OCI-LY7 (cell line): ENCODE measurements around the gene GTF2IRD1. TPM values are rescaled to one million over a fixed set of nuclear protein-coding genes. Genes with fewer than 3 reads are reported as not detected.
"Not testable (repeated sequence)": the region's sequence is repeated elsewhere in the genome, so short reads cannot be mapped to it uniquely, and the experiment has no call there.

ENCODE experiments used
- BruUV-seq: library from RNA; stranded (reverse); fragments of 400-500 nt; replicated peaks from 2 replicates; lab custom pipeline; 2021; lab: Mats Ljungman, UMichigan
- CTCF ChIA-PET: fragments of 300-600 bp; sonication (Branson Sonifier 250); formaldehyde crosslinking; loops from one replicate; lab custom pipeline; 2022; ENCODE audit warnings: antibody characterized with exemption; ENCODE audit not compliant: unreplicated experiment; lab: Charles Lee
- POLR2A ChIA-PET: fragments of 300-600 bp; sonication (Branson Sonifier 250); formaldehyde crosslinking; loops from one replicate; lab custom pipeline; 2022; ENCODE audit warnings: antibody characterized with exemption; lab: Charles Lee
- DNase-seq: peaks from one replicate; pipeline ENCODE4 v3.0.0-alpha.2; 2015; ENCODE audit warnings: low spot score
- H2AFZ ChIP-seq: fragments of 200-600 bp; sonication (generic), shearing (Covaris generic); 2 replicates; pipeline ENCODE4 v1.6.1; 2014; ENCODE audit warnings: mild to moderate bottlenecking, antibody characterized with exemption, low read length, moderate library complexity
- H3K27ac ChIP-seq: fragments of 200-600 bp; sonication (generic); 2 replicates; pipeline ENCODE4 v1.5.1; 2014; ENCODE audit warnings: mixed run types, low read depth, mild to moderate bottlenecking, moderate library complexity, low read length, inconsistent platforms; ENCODE audit not compliant: poor library complexity, severe bottlenecking
- H3K36me3 ChIP-seq: fragments of 200-600 bp; sonication (generic); 2 replicates; pipeline ENCODE4 v1.6.1; 2014; ENCODE audit warnings: mild to moderate bottlenecking, antibody characterized with exemption, low read length, moderate library complexity, mixed read lengths; ENCODE audit not compliant: insufficient read depth
- H3K4me1 ChIP-seq: fragments of 200-600 bp; sonication (generic); 2 replicates; pipeline ENCODE4 v1.5.1; 2014; ENCODE audit warnings: mild to moderate bottlenecking, low read length; ENCODE audit not compliant: insufficient read depth, poor library complexity, severe bottlenecking
- H3K4me2 ChIP-seq: fragments of 200-600 bp; sonication (generic); 2 replicates; pipeline ENCODE4 v1.6.1; 2014; ENCODE audit warnings: mild to moderate bottlenecking, low read length
- H3K4me3 ChIP-seq: fragments of 200-600 bp; sonication (generic); 2 replicates; pipeline ENCODE4 v1.5.1; 2014; ENCODE audit warnings: mild to moderate bottlenecking, low read depth, low read length; ENCODE audit not compliant: poor library complexity, severe bottlenecking
- H3K79me2 ChIP-seq: fragments of 200-600 bp; sonication (generic); 2 replicates; pipeline ENCODE4 v1.6.1; 2016; ENCODE audit warnings: low read depth, mild to moderate bottlenecking, low read length, moderate library complexity, mixed read lengths; ENCODE audit not compliant: insufficient read depth
- H3K9me2 ChIP-seq: fragments of 200-600 bp; sonication (generic); 2 replicates; pipeline ENCODE4 v1.6.1; 2016; ENCODE audit warnings: mild to moderate bottlenecking, low read length, mixed read lengths; ENCODE audit not compliant: insufficient read depth
- H3K9me3 ChIP-seq: fragments of 200-600 bp; sonication (generic); 2 replicates; pipeline ENCODE4 v1.6.1; 2014; ENCODE audit warnings: mild to moderate bottlenecking, mixed run types, low read length, mixed read lengths
- H4K20me1 ChIP-seq: fragments of 200-600 bp; sonication (generic); 2 replicates; pipeline ENCODE4 v1.6.1; 2014; ENCODE audit warnings: mild to moderate bottlenecking, antibody characterized with exemption, low read length, moderate library complexity, mixed read lengths; ENCODE audit not compliant: insufficient read depth
- CTCF ChIP-seq: fragments of 200-600 bp; sonication (generic); conservative IDR thresholded peaks from 2 replicates; pipeline ENCODE4 v1.5.1; 2014; ENCODE audit warnings: mild to moderate bottlenecking, antibody characterized with exemption, low read length, moderate library complexity, mixed read lengths
- EZH2phosphoT487 ChIP-seq: fragments of 200-600 bp; sonication (generic); IDR thresholded peaks from 2 replicates; pipeline ENCODE4 v1.6.1; 2018; ENCODE audit warnings: low read depth, borderline replicate concordance, mild to moderate bottlenecking, mixed run types, antibody characterized with exemption, low read length, moderate library complexity, mixed read lengths
- intact Hi-C: fragments of 100-400 bp; cut with micrococcal nuclease; formaldehyde crosslinking; loops from one replicate; pipeline ENCODE4 v1.10.0; 2022; ENCODE audit not compliant: unreplicated experiment
- total RNA-seq, 2 experiments: library from RNA; depleted of rRNA in 1 of 2; stranded (reverse); fragments of >200 nt in 1 of 2; shearing (Covaris generic) in 1 of 2; gene quantifications; 2 replicates each; pipeline ENCODE4 v1.2.3, GENCODE V29; 2014 to 2022

GTF2IRD1 gene
- total RNA-seq, 2 experiments from 2014 or later = 4.4 to 34.3 TPM

- H3K79me2 ChIP-seq = no peaks in the 10 kb centered on the region
- no peaks in the 10 kb centered on the region for H3K36me3 ChIP-seq
- H3K4me2 ChIP-seq = no peak overlapping the region
- intact Hi-C loops = no loop called here
- no peak overlapping the region for H3K27ac ChIP-seq
- POLR2A ChIA-PET = interaction anchor here (0.6 to 1.6 kb wide), 2 partner anchors 8 to 88 kb away, joined by 4 to 7 read pairs; no protein-coding TSS in a partner anchor
- H3K9me2 ChIP-seq = no peaks in the 10 kb centered on the region
- no peaks in the 10 kb centered on the region for H3K4me1 ChIP-seq
- CTCF ChIA-PET = interaction anchor here (0.6 kb wide), 1 partner anchor 13 kb away, joined by 11 read pairs; no protein-coding TSS in a partner anchor
- H2AFZ ChIP-seq = no peak overlapping the region
- BruUV-seq = no TSS peak
- TF ChIP-seq EZH2phosphoT487 (no peak), CTCF (no peak)
- DNase-seq = no peak
- H3K4me3 ChIP-seq = no peak overlapping the region
- H3K9me3 ChIP-seq = no peaks in the 10 kb centered on the region
- H4K20me1 ChIP-seq = no peaks in the 10 kb centered on the region
These were observed 35.6 kb upstream of the GTF2IRD1 start for GRCh38 chr7:74418076-74418475.

GRCh38 chr7:74418538-74418937, 35.2 kb upstream of the GTF2IRD1 start:
- no peak overlapping the region for H3K4me3 ChIP-seq
- H3K9me3 ChIP-seq = no peaks in the 10 kb centered on the region
- DNase-seq = no peak
- H3K27ac ChIP-seq = no peak overlapping the region
- ChIA-PET POLR2A (interaction anchor here (1.6 kb wide), 1 partner anchor 7 kb away, joined by 4 read pairs; no protein-coding TSS in a partner anchor), CTCF (no interaction called here)
- TF ChIP-seq EZH2phosphoT487 (no peak), CTCF (no peak)
- no peaks in the 10 kb centered on the region for H3K79me2 ChIP-seq
- intact Hi-C loops = no loop called here
- no peaks in the 10 kb centered on the region for H4K20me1 ChIP-seq
- no peaks in the 10 kb centered on the region for H3K36me3 ChIP-seq
- BruUV-seq = no TSS peak
- H2AFZ ChIP-seq = no peak overlapping the region
- no peaks in the 10 kb centered on the region for H3K9me2 ChIP-seq
- no peaks in the 10 kb centered on the region for H3K4me1 ChIP-seq
- no peak overlapping the region for H3K4me2 ChIP-seq

GRCh38 chr7:74419232-74419631, 34.5 kb upstream of the GTF2IRD1 start:
- H3K4me1 ChIP-seq, H3K9me3 ChIP-seq, H3K36me3 ChIP-seq, H4K20me1 ChIP-seq, CTCF ChIA-PET, H2AFZ ChIP-seq, H3K27ac ChIP-seq, DNase-seq, POLR2A ChIA-PET, H3K9me2 ChIP-seq, H3K4me3 ChIP-seq, H3K79me2 ChIP-seq, BruUV-seq, H3K4me2 ChIP-seq, intact Hi-C loops: not testable (repeated sequence)
